EH (cell line): ENCODE results near the gene RTBDN.
"Not testable (repeated sequence)": the region's sequence is repeated elsewhere in the genome, so short reads cannot be mapped to it uniquely, and the experiment has no call there.

Experiments used
- DNase-seq: peaks from one replicate; pipeline ENCODE4 v3.0.0-alpha.2; 2015; ENCODE audit warnings: low read depth

RTBDN gene

GRCh38 chr19:12856653-12857052 is 22.3 kb upstream of the RTBDN start:
- DNase-seq: no peak

GRCh38 chr19:12847159-12848139 is 13.1 kb upstream of the RTBDN start:
- peak; percentile 77 for DNase-seq

DNA sequence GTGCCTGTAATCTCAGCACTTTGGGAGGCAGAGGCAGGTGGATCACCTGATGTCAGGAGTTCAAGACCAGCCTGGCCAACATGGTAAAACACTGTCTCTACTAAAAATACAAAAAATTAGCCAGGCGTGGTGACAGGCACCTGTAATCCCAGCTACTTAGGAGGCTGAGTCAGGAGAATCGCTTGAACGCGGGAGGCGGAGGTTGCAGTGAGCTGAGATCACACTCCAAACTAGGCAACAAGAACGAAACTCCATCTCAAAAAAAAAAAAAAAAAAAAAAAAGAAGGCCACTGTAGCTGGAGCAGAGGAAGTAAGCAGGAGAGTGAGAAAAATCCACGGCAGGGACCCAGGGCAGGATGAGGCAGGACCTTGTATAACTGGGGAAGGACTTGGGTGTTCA is 12.2 kb upstream of the RTBDN start:
- DNase-seq: not testable (repeated sequence)

- no peak for DNase-seq
These were observed 9.8 kb upstream of the RTBDN start for GRCh38 chr19:12843999-12844732.

GRCh38 chr19:12843328-12843727 is 8.9 kb upstream of the RTBDN start:
- DNase-seq: no peak

GRCh38 chr19:12842511-12842910 is 8.1 kb upstream of the RTBDN start:
- DNase-seq: no peak

DNA sequence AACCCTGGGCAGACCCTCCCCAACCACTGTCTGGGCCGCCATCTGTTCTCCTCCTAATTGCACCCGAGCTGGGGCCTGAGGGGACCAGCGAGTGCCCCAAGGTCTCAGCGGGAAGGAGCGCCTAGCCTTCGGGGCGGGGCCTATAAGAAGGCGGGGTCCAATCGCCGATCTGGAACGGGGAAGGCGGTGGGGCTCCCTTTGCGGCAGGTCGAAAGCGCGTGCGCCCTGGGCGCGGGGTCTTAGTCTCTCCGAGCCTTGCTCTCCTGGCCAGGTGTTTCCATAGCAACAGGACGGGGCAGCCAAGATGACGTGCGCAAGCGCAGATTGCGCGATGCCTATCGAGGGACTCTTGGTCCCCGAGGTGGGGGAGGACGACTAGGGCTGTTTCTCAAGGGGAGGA is 6.7 kb upstream of the RTBDN start:
- peak; percentile 19 for DNase-seq

DNA sequence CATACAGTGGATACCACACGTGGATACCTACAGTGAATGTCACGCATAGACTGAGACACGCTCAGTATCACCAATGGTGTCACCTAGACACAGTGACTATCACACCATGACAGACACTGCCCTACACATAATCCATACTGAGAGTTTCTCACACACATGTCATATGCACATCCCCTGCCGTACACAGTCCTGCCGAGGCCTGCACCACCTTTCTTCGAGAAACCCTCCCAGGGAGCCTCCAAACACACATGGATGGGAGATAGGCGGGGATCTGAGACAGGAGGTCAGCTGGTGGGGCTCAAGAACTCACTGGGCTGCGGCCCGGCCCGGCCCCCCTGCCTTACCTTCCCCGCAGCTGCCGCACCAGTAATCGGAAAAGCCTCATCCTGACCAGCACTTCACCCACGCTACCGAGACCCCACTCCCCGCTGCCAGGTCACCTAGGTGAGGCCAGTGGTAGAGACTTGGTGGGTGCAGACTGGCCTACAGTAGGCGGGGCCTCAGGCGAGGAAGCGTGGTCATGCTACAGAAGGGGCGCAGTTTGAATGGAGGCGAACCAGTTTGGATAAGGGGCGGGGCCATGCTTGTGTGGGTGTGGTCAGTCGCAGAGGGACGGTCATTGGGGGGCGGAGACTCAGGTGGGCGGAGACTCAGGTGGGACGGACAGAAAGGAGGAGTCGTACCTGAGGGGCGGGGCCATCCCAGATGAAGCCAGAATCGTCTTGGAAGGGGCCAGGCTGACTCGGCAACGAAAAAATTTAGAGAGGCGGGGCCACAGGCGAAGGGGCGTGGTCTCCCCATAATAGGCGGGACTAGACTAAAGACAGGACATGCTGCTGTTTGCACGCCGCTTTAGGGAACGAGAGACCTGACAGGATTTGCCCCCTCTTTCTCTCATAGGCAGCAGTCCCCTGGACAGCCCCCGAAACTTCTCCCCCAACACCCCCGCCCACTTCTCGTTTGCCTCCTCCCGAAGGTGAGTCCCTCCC is 6.0 kb upstream of the RTBDN start:
- DNase-seq: peak; percentile 82

DNA sequence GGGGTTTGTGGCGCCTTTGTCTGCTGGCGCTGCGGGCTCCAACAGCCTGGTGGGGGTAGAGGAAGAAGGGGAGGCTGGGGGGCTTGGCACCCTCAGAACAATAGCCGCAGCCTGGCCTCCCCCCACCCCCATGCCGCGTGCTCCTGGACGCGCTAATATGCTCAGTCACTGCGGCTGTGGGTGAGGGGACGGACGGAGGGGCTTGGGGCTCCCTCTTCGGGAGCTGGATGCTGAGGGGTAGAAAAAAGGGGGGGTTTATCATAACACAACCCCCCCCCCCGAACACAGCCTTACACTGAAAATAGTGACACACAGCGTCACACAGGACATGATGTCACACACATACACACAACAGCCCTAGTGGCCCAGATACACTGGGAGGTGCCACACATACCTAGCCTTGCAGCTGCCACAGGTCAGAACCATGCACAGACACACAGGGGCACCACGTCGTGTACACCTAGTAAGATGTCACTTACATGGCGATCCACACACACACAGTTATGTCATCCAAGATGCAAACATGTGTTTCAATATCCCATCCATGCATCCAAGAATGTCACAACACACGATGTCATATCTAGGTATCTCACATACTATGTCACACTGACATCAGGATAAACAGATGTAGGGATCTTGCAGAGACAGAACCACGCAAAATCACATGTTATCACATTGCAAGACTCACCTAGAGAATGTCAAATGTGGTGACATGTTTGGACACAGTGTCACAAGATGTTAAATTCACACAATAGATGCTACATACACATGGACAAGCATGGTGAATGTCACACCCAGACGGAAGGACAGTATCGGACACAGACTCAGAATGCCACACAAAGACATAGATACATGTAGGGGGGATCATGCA is 4.7 kb upstream of the RTBDN start:
- no peak for DNase-seq

- DNase-seq: peak; percentile 26
These were observed 4.0 kb upstream of the RTBDN start, which contains the start of gene MAST1 for GRCh38 chr19:12838182-12838885. MAST1 (plus strand) TSS chr19:12838515; CDS start chr19:12838573, 58 bp downstream.

- DNase-seq: no peak
These were observed 2.8 kb upstream of the RTBDN start for GRCh38 chr19:12837225-12837624.

DNA sequence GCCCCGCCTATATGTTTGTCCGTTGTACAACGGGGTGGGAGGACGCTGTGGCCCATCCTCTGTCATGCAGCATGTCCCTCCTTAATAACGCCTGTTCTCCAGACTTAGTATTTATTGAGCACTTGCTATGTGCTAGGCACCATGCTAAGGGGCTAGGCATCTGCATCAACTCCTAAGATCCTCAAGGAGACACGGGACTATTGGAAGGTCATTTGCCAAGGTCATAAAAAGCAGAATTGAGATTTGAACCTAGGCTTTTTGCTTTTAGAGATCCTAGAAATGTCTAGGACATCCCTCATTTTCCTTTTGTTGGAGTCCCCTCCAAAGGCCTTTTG is 2.1 kb upstream of the RTBDN start:
- DNase-seq: no peak

DNA sequence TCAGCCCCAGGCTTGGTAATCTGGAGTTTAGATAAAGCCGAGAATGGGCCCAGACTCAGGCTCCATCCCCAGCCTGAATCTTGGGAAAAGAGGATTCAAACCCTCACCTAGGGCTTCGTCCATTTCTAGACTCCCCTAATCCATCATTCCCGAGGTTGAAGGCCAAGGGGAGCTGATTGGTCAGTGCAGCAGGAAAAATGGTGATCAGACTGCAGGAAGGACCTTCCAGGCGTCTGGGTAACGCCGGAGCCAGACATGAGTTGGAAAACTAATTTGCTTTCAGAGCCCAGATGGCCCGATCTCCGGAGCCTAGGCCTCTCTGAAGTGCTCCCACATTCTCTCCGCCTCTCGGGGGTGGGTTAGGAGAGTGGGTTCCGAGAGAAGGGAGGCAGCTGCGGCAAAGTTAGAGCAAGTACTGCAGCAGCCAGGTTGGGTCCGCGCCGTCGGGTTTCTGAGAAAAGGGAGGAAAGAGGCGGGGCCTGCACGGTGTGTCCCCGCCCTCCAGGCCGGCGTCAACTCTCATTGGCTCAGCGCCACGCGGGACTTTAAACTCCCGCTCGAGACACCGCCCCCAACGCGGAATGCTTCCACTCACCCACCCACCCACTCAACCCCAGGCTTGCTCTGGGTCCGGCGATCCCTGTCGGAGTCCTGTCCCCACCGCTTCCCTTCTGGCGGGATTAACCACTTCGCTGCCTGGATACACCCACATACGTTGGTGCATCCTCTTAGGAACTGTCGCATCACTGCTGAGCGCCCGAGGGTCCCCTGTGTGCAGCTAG is 788 bp upstream of the RTBDN start:
- DNase-seq: no peak

DNA sequence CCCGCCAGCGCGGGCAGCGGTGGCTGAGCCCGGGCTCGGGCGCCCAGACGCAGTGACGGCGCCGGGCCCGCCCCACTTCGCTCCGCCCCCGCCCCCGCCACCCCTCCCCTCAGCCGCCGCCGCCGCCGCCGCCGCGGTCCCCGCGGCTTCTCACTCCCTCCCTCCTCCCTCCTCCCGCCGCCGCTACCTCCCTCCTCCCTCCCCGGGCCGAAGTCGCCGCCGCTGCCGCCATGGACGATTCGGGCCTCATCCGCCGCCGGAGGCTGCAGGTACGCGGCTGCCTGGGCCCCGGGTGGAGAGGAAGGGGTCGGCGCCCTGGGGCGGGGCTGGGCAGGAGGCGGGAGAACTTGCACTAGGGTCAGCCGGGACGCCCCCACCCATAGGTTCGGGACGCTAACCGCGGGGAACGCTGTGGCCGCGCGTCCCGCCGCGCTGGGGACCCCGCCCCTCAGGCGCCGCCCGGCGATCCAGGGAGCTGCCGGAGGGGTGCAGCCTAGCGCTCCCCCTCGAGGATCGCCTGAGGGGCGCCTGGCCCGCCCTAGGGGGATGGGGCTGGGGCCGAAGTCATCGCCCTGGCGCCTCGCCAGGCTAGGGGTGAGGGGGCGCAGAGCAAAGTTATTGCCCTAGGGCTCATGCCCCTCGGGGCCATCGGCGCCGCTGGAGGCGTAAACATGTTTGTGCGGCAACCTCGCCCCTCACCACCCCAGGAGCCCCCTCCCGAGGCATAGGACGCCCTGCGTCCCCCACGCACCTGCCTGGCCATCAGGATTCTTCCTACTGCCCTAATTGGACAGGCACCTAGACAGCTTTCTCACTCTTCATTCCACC is 427 bp downstream of the RTBDN start:
- peak; percentile 20 for DNase-seq

DNA sequence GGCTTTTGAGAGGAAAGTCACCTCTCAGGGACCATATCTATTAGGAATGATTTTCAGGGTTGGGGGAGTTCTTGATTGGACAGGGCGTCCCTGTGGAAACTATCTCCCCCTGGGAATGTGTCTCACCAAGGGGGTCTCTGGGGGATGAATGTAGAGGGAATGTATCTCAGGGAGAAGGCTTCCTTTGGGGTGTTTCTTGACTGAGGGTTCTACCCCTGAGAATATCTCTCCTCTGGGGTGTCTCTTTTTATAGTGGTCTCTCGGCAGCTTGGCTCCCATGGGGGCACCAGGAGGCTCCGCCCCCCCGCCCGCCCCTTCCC is 1.0 kb downstream of the RTBDN start:
- DNase-seq: no peak

GRCh38 chr19:12828494-12828893 is 5.9 kb downstream of the RTBDN start:
- DNase-seq: peak; percentile 41

GRCh38 chr19:12825254-12826131 is 8.9 kb downstream of the RTBDN start:
- peak; percentile 39 for DNase-seq

DNA sequence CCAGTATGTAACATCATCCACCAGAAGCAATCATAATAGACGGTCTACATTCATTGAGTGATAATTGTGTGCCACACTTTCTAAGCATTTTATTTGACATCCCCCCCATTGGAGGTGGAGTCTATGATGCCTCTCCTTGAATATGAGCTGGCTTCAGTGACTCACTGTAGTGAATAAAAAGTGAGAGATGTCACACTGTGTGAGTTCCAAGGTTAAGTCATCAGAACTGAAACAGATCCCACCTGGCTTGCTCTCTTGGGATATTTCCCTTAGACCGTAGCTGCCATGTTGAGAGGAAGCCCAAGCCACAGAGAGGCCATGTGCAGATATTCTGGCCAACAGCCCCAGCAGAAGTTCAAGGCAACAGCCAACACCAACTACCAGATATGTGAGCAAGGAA is 12.6 kb downstream of the RTBDN start:
- DNase-seq: no peak
